H1 (cell line): ENCODE data around the gene NSUN2. TPM values are rescaled to one million over a fixed set of nuclear protein-coding genes. Genes with fewer than 3 reads are reported as not detected.

ENCODE experiments used
- ATF2 ChIP-seq: IDR thresholded peaks from 2 replicates; pipeline ENCODE4 v1.6.1; 2012; ENCODE audit warnings: low read length, inconsistent platforms
- BRCA1 ChIP-seq: IDR thresholded peaks from 2 replicates; pipeline ENCODE4 v1.6.1; 2012; ENCODE audit warnings: low read depth, low read length, improper control_type of control experiment
- CBX8 ChIP-seq: fragments of 300-800, 300-1000 bp; sonication (generic); IDR thresholded peaks from 2 replicates; pipeline ENCODE4 v1.7.1; 2016; ENCODE audit warnings: low read depth, low read length, borderline replicate concordance
- CHD7 ChIP-seq: fragments of 300-600 bp; sonication (generic); IDR thresholded peaks from 2 replicates; pipeline ENCODE4 v1.7.1; 2012; ENCODE audit warnings: low read length, moderate library complexity, mild to moderate bottlenecking, inconsistent platforms; ENCODE audit not compliant: insufficient replicate concordance
- GABPA ChIP-seq: IDR thresholded peaks from 2 replicates; pipeline ENCODE4 v1.6.1; 2011; ENCODE audit warnings: mild to moderate bottlenecking, low read length, moderate library complexity, borderline replicate concordance; ENCODE audit not compliant: insufficient read depth
- GTF2F1 ChIP-seq: IDR thresholded peaks from 2 replicates; pipeline ENCODE4 v1.6.1; 2012; ENCODE audit warnings: low read depth, low read length, improper control_type of control experiment, borderline replicate concordance
- HDAC6 ChIP-seq: IDR thresholded peaks from one replicate; pipeline ENCODE4 v1.7.1; 2012; ENCODE audit warnings: low read depth, mild to moderate bottlenecking, inconsistent platforms, low read length, moderate library complexity
- KDM4A ChIP-seq: IDR thresholded peaks from one replicate; pipeline ENCODE4 v1.7.1; 2012; ENCODE audit warnings: low read depth, mild to moderate bottlenecking, moderate library complexity, low read length, inconsistent platforms; ENCODE audit not compliant: severe bottlenecking
- RXRA ChIP-seq: IDR thresholded peaks from 2 replicates; pipeline ENCODE4 v1.6.1; 2011; ENCODE audit warnings: low read depth, mild to moderate bottlenecking, low read length, moderate library complexity; ENCODE audit not compliant: insufficient read depth
- TAF7 ChIP-seq: optimal IDR thresholded peaks from 2 replicates; pipeline ENCODE3; 2011; ENCODE audit warnings: low read depth, mild to moderate bottlenecking, inconsistent platforms, low read length, moderate library complexity, borderline replicate concordance
- polyA plus RNA-seq, 7 experiments: library from polyadenylated mRNA; depleted of rRNA in 3 of 7; stranded (reverse) in 5 of 7; unstranded in 2 of 7; fragments of >200 nt in 5 of 7; fragments of 200-250 nt in 2 of 7; gene quantifications; 1 replicate in 5 of 7; 2 replicates in 1 of 7; 4 replicates in 1 of 7; pipeline versions ENCODE4 v1.2.1 to v1.2.3, GENCODE V29; 2011 to 2013; ENCODE audit warnings: missing spikeins in 2 of 7, mixed read lengths in 2 of 7
- total RNA-seq: library from RNA; stranded (reverse); fragmentation: NEBNext Ultra II Directional; extraction: Animal tissue kit (Norgen Biotek cat#: 25700); gene quantifications from 2 replicates; pipeline ENCODE4 v1.2.1, GENCODE V29; 2021

Gene NSUN2
- total and polyA plus RNA-seq, 2 of the 8 experiments (the other 6 are each of a cell fraction or from before 2014, with no cell fraction given): 47.3 to 94.7 TPM

DNA sequence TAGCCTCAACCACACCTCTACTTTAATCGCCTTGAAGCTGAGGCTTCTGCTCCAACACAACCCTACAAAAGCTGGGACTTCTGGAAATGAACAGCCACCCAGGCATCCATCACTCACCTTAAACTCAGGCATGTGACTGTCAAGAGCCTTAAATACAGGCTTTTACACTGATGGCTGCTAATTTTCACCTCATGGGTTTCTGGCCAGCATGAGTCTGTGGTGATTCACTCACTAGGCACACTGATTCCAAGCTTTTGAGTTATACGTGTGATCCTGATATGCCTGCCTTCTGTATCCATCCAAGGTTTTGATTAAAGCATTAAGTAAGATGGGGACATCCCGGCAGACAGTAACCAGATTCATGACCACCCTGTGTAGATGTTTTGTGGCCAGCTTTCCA is 8.9 kb downstream of the NSUN2 start (continued):
- TF ChIP-seq CHD7 (no peak), GTF2F1 (no peak), HDAC6 (no peak), ATF2 (no peak), CBX8 (no peak), GABPA (no peak), KDM4A (no peak), TAF7 (no peak), BRCA1 (no peak), RXRA (no peak)
